Activated B cell treated with CpG ODN at 0.5 μM for 24 hours (primary cell): Measurements from ENCODE around the gene RMND5A. TPM values are rescaled to one million over a fixed set of nuclear protein-coding genes. Genes with fewer than 3 reads are reported as not detected.

ENCODE experiments used
- ATAC-seq: fragments of 200-7000 bp; cut with Tn5 transposase; one replicate; pipeline ENCODE4 v1.10.0; 2021; ENCODE audit warnings: low read depth, mild to moderate bottlenecking, moderate library complexity
- CTCF ChIA-PET: fragments of 350-600 bp; sonication (Branson Sonifier 250); formaldehyde crosslinking; loops from one replicate; lab custom pipeline; 2021; ENCODE audit warnings: antibody characterized with exemption; lab: Charles Lee
- POLR2A ChIA-PET: fragments of 350-600 bp; sonication (Branson Sonifier 250); formaldehyde crosslinking; loops from one replicate; lab custom pipeline; 2021; ENCODE audit warnings: antibody characterized with exemption; lab: Charles Lee
- DNase-seq: peaks from one replicate; pipeline ENCODE4 v3.0.0; 2022
- H3K27ac Mint-ChIP-seq: one replicate; pipeline ENCODE4 v1.8.0; 2020; ENCODE audit warnings: mixed read lengths
- H3K27me3 Mint-ChIP-seq: one replicate; pipeline ENCODE4 v1.8.0; 2021; ENCODE audit warnings: mixed read lengths
- H3K36me3 Mint-ChIP-seq: one replicate; pipeline ENCODE4 v1.8.0; 2021; ENCODE audit warnings: low read depth, mixed read lengths
- H3K4me1 Mint-ChIP-seq: one replicate; pipeline ENCODE4 v1.8.0; 2021; ENCODE audit warnings: mixed read lengths
- H3K4me3 Mint-ChIP-seq: one replicate; pipeline ENCODE4 v1.8.0; 2020; ENCODE audit warnings: mild to moderate bottlenecking, mixed read lengths
- H3K9me3 Mint-ChIP-seq: one replicate; pipeline ENCODE4 v1.8.0; 2020; ENCODE audit warnings: mixed read lengths
- intact Hi-C: fragments of 100-400 bp; cut with micrococcal nuclease; formaldehyde crosslinking; loops from one replicate; pipeline ENCODE4 v1.15.1; 2024
- total RNA-seq: library from RNA; stranded (reverse); gene quantifications from 2 replicates; pipeline ENCODE4 v1.2.3, GENCODE V29; 2022
- TF ChIP-seq, protein P1 (sequence below): fragments of 200-600 bp; IDR thresholded peaks from one replicate; pipeline ENCODE4 v1.8.0; 2022; ENCODE audit warnings: antibody characterized with exemption, mild to moderate bottlenecking

RMND5A gene
- total RNA-seq, 1 donor from 2014 or later, result 26.9 TPM

DNA sequence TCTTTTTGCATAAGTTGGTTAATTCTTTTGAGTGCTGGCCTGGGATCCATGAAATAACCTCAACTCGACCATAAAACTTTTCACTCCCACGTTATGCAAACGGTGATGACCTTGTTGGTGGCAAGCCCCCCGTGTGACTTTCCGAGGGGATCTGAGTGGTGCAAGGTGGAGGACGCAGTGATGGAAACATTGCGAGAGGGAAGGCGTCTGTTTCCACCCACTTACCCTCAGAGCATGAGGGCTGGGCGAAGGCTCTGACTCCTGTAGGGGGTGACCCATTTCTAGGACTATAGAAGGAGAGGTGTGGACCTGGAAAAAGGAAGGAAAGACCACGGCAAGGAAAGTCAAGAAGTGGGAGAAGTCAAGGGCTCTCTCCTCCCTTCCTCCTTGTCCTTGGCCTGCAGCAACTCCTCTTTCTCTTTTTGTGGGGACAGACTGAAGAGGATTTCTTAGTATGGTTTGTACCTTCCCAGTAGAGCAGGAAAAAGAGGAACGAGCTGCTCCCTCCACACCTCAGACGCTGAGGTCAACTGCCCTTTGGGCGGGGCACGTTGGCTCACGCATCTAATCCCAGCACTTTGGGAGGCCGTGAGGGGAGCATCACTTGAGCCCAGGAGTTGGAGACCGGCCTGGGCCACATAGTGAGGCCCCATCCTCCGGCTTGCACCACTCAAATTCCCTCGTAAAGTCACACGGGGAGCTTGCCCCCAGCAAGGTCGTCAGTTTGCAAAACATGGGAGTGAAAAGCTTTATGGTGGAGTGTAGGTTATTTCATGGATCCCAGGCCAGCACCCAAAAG is 86.2 kb downstream of the RMND5A start:
- CTCF ChIA-PET, result no interaction called here
- intact Hi-C loops, result no loop called here
- POLR2A ChIA-PET, result no interaction called here

DNA sequence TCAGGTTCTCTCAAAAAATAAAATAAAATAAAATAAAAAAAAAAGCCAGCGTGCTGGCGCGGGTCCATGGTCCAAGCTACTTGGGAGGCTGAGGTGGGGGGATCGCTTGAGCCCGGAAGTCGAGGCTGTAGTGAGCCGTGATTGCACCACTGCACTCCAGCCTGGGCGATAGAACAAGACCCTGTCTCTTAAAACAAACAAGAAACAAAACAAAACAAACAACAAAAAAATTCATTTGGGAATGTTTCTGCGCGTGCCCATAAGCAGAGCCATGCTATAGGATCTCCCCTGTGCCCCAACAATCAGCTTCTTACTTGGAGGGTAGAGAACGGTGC is 87.0 kb downstream of the RMND5A start:
- CTCF ChIA-PET, result interaction anchor here (1.4 kb wide), 1 partner anchor 42 kb away, joined by 8 read pairs; no protein-coding TSS in a partner anchor
- Mint-ChIP-seq H3K36me3 (no peaks in the 10 kb centered on the region), H3K9me3 (no peaks in the 10 kb centered on the region), H3K4me1 (peaks cover 26% of the 10 kb centered on the region), H3K4me3 (peak overlapping the region; percentile 89), H3K27ac (no peak overlapping the region), H3K27me3 (peaks cover 42% of the 10 kb centered on the region)
- no peak for DNase-seq
- intact Hi-C loops, result no loop called here
- POLR2A ChIA-PET, result interaction anchor here (1.3 kb wide), 1 partner anchor 1210 kb away, joined by 5 read pairs; no protein-coding TSS in a partner anchor
- no peak for ATAC-seq
- TF ChIP-seq, protein P1, sequence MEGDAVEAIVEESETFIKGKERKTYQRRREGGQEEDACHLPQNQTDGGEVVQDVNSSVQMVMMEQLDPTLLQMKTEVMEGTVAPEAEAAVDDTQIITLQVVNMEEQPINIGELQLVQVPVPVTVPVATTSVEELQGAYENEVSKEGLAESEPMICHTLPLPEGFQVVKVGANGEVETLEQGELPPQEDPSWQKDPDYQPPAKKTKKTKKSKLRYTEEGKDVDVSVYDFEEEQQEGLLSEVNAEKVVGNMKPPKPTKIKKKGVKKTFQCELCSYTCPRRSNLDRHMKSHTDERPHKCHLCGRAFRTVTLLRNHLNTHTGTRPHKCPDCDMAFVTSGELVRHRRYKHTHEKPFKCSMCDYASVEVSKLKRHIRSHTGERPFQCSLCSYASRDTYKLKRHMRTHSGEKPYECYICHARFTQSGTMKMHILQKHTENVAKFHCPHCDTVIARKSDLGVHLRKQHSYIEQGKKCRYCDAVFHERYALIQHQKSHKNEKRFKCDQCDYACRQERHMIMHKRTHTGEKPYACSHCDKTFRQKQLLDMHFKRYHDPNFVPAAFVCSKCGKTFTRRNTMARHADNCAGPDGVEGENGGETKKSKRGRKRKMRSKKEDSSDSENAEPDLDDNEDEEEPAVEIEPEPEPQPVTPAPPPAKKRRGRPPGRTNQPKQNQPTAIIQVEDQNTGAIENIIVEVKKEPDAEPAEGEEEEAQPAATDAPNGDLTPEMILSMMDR, result no peak

More for the DNA sequence above, 86.2 kb downstream of the RMND5A start:
- no peak overlapping the region for H3K4me3 Mint-ChIP-seq
- TF ChIP-seq, protein P1, result no peak
- H3K4me1 Mint-ChIP-seq, result peaks cover 26% of the 10 kb centered on the region
- no peak overlapping the region for H3K27ac Mint-ChIP-seq
- ATAC-seq (no peak), DNase-seq (no peak)
- no peaks in the 10 kb centered on the region for H3K36me3 Mint-ChIP-seq
- no peaks in the 10 kb centered on the region for H3K9me3 Mint-ChIP-seq
- peaks cover 37% of the 10 kb centered on the region for H3K27me3 Mint-ChIP-seq

DNA sequence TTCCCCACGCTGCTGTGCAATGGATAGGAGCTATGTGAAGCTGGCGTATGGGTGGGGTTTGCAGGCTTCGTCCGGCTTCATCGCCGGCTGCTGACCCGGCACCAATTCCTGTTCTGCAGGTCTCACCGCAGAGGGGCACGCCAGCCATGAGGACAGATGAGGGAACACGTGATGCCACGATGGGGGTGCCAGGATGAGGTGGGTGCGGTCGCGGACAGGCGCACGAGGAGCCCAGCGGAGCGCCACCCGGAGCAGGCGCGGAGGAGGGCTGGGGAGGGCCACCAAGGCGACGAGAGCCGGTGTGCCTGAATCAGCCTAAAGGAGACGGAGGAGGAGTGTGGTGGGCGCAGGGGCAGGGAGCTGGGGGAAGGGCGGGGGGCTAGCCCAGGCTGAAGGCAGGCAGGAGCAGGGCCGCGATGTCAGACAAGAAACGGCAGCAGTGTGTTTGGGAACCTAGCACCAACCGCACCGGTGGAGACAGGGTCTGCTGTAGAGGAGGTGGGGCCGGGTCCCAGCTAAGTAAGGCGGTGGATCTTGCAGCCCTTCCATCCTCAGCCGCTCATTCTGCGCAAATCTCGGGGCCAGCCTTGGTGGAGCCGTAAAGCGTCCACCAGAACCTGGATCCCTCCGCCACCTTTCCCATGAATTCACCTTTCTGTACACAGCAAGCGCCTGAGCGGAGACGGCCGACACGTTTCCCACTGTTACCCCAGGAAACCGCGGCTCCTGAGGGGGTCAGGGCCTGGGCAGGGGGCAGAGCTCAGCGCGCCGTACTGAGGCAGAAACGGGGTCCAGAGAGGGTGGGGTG is 87.6 kb downstream of the RMND5A start:
- H3K36me3 Mint-ChIP-seq, result no peaks in the 10 kb centered on the region
- ChIA-PET CTCF (interaction anchor here (1.3 to 1.4 kb wide), 2 partner anchors 24 to 42 kb away, joined by 3 to 8 read pairs; no protein-coding TSS in a partner anchor), POLR2A (interaction anchor here (1.3 kb wide), 1 partner anchor 1209 kb away, joined by 5 read pairs; no protein-coding TSS in a partner anchor)
- ATAC-seq (peak; percentile 25), DNase-seq (peak; percentile 27)
- no peak overlapping the region for H3K27ac Mint-ChIP-seq
- TF ChIP-seq, protein P1, result no peak
- H3K27me3 Mint-ChIP-seq, result peaks cover 45% of the 10 kb centered on the region
- peaks cover 26% of the 10 kb centered on the region for H3K4me1 Mint-ChIP-seq
- H3K4me3 Mint-ChIP-seq, result peak overlapping the region; percentile 89
- intact Hi-C loops, result loop anchor here (2.0 kb wide), 1 partner anchor 43 kb away; no protein-coding TSS in a partner anchor
- no peaks in the 10 kb centered on the region for H3K9me3 Mint-ChIP-seq

DNA sequence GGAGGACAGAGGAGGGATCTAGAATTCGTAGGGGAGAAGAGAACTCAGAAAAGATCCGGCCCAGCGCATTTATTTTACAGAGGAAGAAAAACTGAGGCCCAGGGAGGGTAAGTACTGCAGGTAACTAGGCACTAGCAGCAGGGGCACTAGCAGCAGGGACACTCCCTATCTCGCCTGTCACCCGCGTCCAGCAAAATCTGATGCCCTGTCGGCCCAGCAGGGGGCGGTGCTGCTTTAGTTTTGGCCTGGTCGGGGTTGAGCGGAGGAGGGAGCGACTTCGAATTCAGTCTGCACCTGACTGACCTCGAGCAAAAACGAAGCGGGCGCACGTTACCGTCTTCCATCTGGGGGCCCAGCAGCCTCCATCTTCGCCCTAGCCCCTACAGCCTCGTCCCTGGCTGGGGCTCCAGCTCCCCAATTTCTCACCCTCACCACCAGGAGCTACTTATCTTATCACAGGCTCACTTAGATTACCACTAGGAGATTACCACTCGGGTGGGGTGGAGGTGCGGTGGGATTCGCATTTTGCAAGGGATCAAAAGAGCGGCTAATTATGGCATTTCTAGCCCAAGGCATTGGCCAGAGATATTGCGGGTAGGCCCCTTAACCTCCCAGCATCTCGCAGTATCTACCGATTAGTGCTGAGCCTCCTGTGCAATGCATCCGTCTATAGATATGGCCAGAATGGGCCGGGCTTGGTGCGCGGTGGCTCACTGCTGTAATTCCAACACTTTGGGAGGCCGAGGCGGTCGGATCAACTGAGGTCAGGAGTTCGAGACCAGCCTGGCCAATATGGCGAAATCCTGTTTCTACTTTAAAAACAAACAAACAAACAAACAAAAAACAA is 88.4 kb downstream of the RMND5A start:
- H3K4me1 Mint-ChIP-seq, result peaks cover 26% of the 10 kb centered on the region
- no peaks in the 10 kb centered on the region for H3K9me3 Mint-ChIP-seq
- H3K36me3 Mint-ChIP-seq, result no peaks in the 10 kb centered on the region
- TF ChIP-seq, protein P1, result no peak
- H3K4me3 Mint-ChIP-seq, result peak overlapping the region; percentile 89
- ChIA-PET CTCF (interaction anchor here (0.7 to 1.4 kb wide), 3 partner anchors 25 to 1440 kb away, joined by 3 to 8 read pairs (median 3); no protein-coding TSS in a partner anchor), POLR2A (interaction anchor here (1.3 kb wide), 1 partner anchor 1208 kb away, joined by 5 read pairs; no protein-coding TSS in a partner anchor)
- peaks cover 48% of the 10 kb centered on the region for H3K27me3 Mint-ChIP-seq
- ATAC-seq (peak; percentile 94), DNase-seq (peak; percentile 84)
- no peak overlapping the region for H3K27ac Mint-ChIP-seq
- intact Hi-C loops, result loop anchor here (2.0 kb wide), 1 partner anchor 44 kb away; no protein-coding TSS in a partner anchor
